A172 (cell line): ENCODE results near the gene RPUSD2. TPM values are rescaled to one million over a fixed set of nuclear protein-coding genes. Genes with fewer than 3 reads are reported as not detected.
A peak's percentile ranks its signal among the peaks of the same experiment; 100 is the strongest.

Experiments used
- DNase-seq: peaks from one replicate; pipeline ENCODE4 v3.0.0-alpha.2; 2015; ENCODE audit warnings: low spot score
- total RNA-seq: library from RNA; depleted of rRNA; stranded (reverse); fragments of >200 nt; shearing (Covaris generic); gene quantifications from 2 replicates; pipeline ENCODE4 v1.2.3, GENCODE V29; 2014; rRNA removed

Gene RPUSD2
- 11.8 and 19.7 TPM in 2 replicates for total RNA-seq

GRCh38 chr15:40569129-40569953 lies at the start of gene RPUSD2:
TSS of gene RPUSD2 (plus strand) at chr15:40569299. CDS start at chr15:40569338, 39 bp downstream.
- DNase-seq = peak; percentile 83

- DNase-seq = no peak
These were observed 45.5 kb upstream of the RPUSD2 start for GRCh38 chr15:40523611-40524010.

GRCh38 chr15:40525855-40526254 lies 43.2 kb upstream of the RPUSD2 start:
- DNase-seq = no peak

- DNase-seq = no peak
These were observed 40.3 kb upstream of the RPUSD2 start for GRCh38 chr15:40528801-40529200.

- no peak for DNase-seq
These were observed 35.2 kb upstream of the RPUSD2 start for GRCh38 chr15:40533763-40534364.

GRCh38 chr15:40534371-40534770 lies 34.7 kb upstream of the RPUSD2 start:
- no peak for DNase-seq

- DNase-seq = no peak
These were observed 32.6 kb upstream of the RPUSD2 start for GRCh38 chr15:40536501-40536900.

GRCh38 chr15:40538976-40539375 lies 30.1 kb upstream of the RPUSD2 start:
- DNase-seq = no peak

- DNase-seq = no peak
These were observed 26.0 kb upstream of the RPUSD2 start for GRCh38 chr15:40543082-40543481.

- no peak for DNase-seq
These were observed 25.3 kb upstream of the RPUSD2 start for GRCh38 chr15:40543631-40544294.

GRCh38 chr15:40545457-40545856 lies 23.6 kb upstream of the RPUSD2 start:
- no peak for DNase-seq

GRCh38 chr15:40548610-40549009 lies 20.5 kb upstream of the RPUSD2 start:
- no peak for DNase-seq

- no peak for DNase-seq
These were observed 19.2 kb upstream of the RPUSD2 start for GRCh38 chr15:40549894-40550293.

- DNase-seq = no peak
These were observed 18.6 kb upstream of the RPUSD2 start for GRCh38 chr15:40550341-40551037.

- DNase-seq = no peak
These were observed 15.0 kb upstream of the RPUSD2 start for GRCh38 chr15:40554161-40554525.

GRCh38 chr15:40555876-40556275 lies 13.2 kb upstream of the RPUSD2 start:
- DNase-seq = no peak

- DNase-seq = no peak
These were observed 10.0 kb upstream of the RPUSD2 start for GRCh38 chr15:40558952-40559742.

- no peak for DNase-seq
These were observed 6.4 kb upstream of the RPUSD2 start for GRCh38 chr15:40562691-40563090.

- no peak for DNase-seq
These were observed 5.7 kb upstream of the RPUSD2 start for GRCh38 chr15:40563426-40563825.

- peak; percentile 97 for DNase-seq
These were observed 4.3 kb upstream of the RPUSD2 start, which contains the start of gene CCDC32 for GRCh38 chr15:40564591-40565332. TSS of gene CCDC32 (minus strand) at chr15:40565042. CDS start at chr15:40563015, 2,027 bp downstream.
